ENCODE data around the gene ELF4.

Gene ELF4

DNA sequence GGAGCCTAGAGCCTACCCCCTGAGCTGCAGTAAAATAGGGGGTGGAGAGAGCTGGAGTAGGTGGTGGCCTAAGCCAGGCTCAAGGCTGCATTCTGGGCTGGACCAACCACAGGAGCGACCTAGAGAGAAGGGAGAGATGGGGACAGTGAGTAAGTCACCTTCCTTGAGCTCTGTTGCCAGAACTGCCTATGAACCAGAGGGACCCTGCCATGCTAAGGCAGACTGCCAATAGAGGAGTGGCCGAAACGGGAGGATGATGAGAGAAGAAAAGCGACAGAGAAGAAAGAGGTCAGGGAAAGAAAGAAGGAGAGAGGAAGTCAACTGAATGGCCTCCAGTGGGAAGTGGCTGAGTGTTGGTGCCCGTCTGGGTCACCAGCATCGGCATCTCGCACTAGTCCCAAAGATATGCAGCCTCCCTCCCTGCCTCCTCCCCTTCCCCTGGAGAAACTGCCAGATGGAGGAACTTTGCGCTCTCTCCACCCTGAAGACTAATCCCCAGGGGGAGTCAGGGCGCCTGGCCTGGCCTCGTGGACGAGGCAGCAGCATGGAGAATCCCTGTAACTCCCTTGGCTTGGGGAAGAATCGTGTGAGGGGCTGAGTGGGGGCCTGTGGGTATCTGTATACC lies 28.8 kb downstream of the ELF4 start:
- H3K4me1 Mint-ChIP-seq = peaks cover 63% of the 10 kb centered on the region
- H3K36me3 Mint-ChIP-seq = peaks cover 68% of the 10 kb centered on the region
- peak overlapping the region; percentile 83 for H3K27ac Mint-ChIP-seq
- H3K9me3 Mint-ChIP-seq = no peaks in the 10 kb centered on the region
- no peak for DNase-seq (ENCODE audit: low spot score in 2 of 2)
- ATAC-seq = no peak
- peak overlapping the region; percentile 62 for H3K4me3 Mint-ChIP-seq

GRCh38 chrX:130080791-130081367 lies 29.4 kb downstream of the ELF4 start:
- ATAC-seq = no peak
- Mint-ChIP-seq H3K4me3 (peak overlapping the region; percentile 62), H3K4me1 (peaks cover 56% of the 10 kb centered on the region)

DNA sequence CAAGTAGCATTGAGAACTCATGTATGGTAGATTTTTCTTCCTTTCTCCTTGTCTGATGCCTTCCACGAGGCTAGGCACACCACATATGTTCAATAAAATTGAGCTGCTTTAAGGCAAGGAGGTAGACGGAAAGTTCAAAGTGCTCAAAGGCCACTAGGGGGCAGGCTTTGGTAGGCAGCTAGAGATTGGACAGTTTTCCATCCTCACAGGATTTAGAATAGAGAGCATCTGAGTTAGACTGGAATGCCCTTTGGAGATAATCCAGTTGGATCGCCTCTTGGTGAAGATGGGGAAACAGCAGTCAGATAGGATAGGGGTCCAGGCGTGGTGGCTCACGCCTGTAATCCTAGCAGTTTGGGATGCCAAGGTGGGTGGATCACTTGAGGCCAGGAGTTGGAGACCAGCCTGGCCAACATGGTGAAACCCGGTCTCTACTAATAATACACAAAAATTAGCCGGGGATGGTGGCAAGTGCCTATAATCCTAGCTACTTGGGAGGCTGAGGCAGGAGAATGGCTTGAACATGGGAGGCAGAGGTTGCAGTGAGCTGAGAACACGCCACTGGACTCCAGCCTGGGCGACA lies 30.4 kb downstream of the ELF4 start:
- Mint-ChIP-seq H3K4me3 (no peak overlapping the region), H3K27ac (no peak overlapping the region), H3K9me3 (no peaks in the 10 kb centered on the region), H3K36me3 (peaks cover 70% of the 10 kb centered on the region), H3K4me1 (peaks cover 48% of the 10 kb centered on the region)
- DNase-seq (ENCODE audit: low spot score in 2 of 2) (peak; percentile 23 to 60), ATAC-seq (no peak)

More at GRCh38 chrX:130080791-130081367, 29.4 kb downstream of the ELF4 start:
- Mint-ChIP-seq H3K27ac (peak overlapping the region; percentile 83), H3K36me3 (peaks cover 71% of the 10 kb centered on the region), H3K9me3 (no peaks in the 10 kb centered on the region)
- no peak for DNase-seq (ENCODE audit: low spot score in 2 of 2)

DNA sequence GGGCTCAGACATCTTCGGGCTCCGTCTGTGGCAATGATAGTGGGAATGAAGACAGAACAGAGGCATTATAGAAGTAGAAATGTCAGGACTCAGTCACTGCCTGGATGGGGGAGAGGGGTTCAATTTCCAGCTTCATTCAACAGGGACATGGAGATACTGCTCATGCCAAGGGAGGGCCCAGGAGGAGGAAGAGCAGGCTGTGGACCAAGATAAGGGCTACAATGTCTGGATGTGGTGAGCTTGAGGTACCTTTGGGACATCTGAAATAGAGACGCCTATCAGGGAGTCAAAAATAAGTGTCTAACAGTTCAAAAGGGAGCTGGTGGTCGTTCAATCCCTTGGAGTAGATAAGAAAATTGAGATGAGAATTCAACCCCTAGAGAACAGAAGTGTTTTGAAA lies 34.5 kb downstream of the ELF4 start:
- ATAC-seq = no peak
- no peak for DNase-seq (ENCODE audit: low spot score in 2 of 2)
- no peak overlapping the region for H3K27ac Mint-ChIP-seq
- H3K4me1 Mint-ChIP-seq = peaks cover 9% of the 10 kb centered on the region
- H3K36me3 Mint-ChIP-seq = peaks cover 76% of the 10 kb centered on the region
- H3K9me3 Mint-ChIP-seq = no peaks in the 10 kb centered on the region
- no peak overlapping the region for H3K4me3 Mint-ChIP-seq

DNA sequence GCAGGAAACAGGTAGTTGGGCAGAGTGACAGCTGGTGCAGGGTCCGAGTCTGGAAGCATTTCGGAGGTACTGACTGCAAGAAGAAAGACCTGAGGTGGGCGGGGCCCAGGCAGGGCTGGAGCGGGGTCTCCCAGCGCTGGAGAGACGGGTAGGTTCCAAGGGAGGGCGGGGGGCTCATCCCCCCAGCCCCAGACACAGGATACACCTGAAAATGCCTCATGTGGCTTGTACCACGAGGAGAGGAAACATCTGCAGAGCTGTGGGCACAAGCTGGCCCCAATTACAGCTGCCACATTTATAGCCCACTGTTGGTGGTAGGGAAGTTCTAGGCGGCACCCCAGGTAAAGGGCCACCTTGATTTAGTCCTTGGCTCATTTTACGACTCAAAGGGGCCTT lies 38.0 kb downstream of the ELF4 start:
- Mint-ChIP-seq H3K27ac (peak overlapping the region; percentile 8), H3K9me3 (no peaks in the 10 kb centered on the region), H3K4me1 (no peaks in the 10 kb centered on the region), H3K36me3 (peaks cover 87% of the 10 kb centered on the region), H3K4me3 (no peak overlapping the region)
- ATAC-seq (no peak), DNase-seq (ENCODE audit: low spot score in 2 of 2) (no peak)

DNA sequence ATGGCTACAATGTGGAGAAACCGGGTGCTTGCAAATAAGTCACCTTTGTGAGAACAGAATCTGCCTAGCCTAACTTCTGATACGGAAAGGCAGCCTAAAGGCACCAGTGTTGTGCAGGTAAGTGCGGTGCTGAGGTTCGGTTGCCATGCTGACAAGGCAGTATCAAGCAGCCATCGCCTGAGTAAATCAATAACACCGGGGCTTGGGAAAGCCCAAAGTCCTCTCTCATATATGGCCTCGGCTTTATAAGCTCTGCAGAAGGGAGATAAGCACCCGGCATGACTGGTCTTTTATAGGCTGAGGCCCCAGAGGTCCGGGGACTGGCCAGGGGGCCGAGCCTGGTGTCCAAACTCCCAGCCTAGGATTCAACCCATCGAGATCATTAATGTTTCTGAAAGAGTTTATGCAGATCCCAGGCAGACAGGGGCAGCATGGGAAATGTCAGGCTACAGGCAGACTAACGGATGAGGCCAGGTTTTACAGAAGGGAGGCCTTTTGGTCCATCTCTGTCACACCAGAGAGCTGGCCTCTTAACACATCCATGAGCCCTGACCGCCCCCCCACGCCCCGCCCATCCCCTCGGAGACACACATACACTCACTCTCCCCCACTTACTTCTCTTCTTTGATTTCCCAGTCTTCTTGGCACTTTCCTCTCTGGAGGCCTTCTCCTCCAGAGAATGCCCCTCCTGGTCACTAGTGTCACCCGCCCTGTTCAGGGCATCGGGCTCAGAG lies 38.5 kb downstream of the ELF4 start:
- Mint-ChIP-seq H3K4me3 (no peak overlapping the region), H3K36me3 (peaks cover 91% of the 10 kb centered on the region), H3K27ac (peak overlapping the region; percentile 8), H3K4me1 (no peaks in the 10 kb centered on the region), H3K9me3 (no peaks in the 10 kb centered on the region)
- no peak for DNase-seq (ENCODE audit: low spot score in 2 of 2)
- ATAC-seq = no peak

DNA sequence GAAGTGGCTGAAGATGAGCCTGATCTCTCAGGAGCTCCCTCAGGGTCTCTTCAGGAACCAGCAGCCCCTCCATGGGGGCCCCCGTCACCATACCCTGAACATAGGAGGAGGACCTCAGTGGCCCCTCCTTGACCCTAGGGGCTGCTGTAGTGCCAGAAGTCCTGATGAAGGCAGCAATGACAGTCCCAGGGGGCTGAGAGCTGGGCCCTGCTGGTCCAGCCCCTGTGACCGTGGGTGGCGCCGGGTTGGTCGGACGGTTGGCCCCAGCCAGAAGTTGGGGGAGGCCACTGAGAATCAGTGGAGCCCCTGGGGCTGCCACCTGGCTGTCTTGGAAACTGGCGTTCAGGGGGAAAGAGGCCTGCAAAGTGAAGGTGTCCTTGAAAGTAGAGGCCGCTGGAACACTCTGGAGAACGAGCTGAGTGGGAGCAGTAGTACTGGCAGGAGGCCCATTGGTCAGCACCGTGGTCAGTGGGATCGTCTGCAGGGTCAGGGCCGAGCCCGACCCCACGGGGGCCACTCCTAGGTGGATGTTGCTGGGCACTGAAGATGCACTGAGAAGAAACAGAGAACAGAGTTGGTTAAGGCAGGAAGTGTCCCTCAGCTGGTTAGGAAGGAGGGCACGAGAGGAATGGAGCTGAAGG lies 43.2 kb downstream of the ELF4 start:
- Mint-ChIP-seq H3K4me1 (no peaks in the 10 kb centered on the region), H3K36me3 (peaks cover 76% of the 10 kb centered on the region), H3K9me3 (no peaks in the 10 kb centered on the region), H3K27ac (peak overlapping the region; percentile 26), H3K4me3 (no peak overlapping the region)
- DNase-seq (ENCODE audit: low spot score in 2 of 2) (no peak), ATAC-seq (no peak)

- peak overlapping the region; percentile 64 for H3K27ac Mint-ChIP-seq
- ATAC-seq (peak; percentile 94), DNase-seq (ENCODE audit: low spot score in 2 of 2) (peak; percentile 93)
- no peaks in the 10 kb centered on the region for H3K9me3 Mint-ChIP-seq
- H3K4me1 Mint-ChIP-seq = no peaks in the 10 kb centered on the region
- peaks cover 22% of the 10 kb centered on the region for H3K36me3 Mint-ChIP-seq
- H3K4me3 Mint-ChIP-seq = peak overlapping the region; percentile 63
Observed at GRCh38 chrX:130060122-130061069, 49.9 kb downstream of the ELF4 start.

GRCh38 chrX:130058652-130059051 lies 51.6 kb downstream of the ELF4 start:
- no peak for DNase-seq (ENCODE audit: low spot score in 2 of 2)
- Mint-ChIP-seq H3K27ac (peak overlapping the region; percentile 54), H3K36me3 (peaks cover 13% of the 10 kb centered on the region), H3K4me3 (no peak overlapping the region), H3K9me3 (no peaks in the 10 kb centered on the region), H3K4me1 (no peaks in the 10 kb centered on the region)
- ATAC-seq = no peak

DNA sequence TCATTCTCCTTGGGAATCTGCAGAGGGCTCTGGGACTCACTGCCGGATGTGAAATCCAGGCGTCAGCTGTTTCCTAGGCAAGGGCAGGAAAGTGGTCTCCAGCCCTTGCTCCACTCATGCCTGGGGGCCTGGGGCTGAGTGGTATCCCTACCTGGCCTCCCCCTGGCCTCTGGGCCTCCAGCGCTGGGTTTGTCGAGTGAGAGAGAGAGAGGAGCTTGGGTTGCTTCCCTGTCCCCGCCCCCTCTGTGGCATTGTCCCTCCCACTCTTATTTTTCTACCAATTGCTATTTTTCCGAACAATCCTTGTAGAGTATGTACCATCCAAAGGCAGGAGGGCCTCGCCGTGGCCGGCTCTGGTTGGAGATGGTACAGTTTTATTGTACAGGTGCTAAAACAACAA lies 53.1 kb downstream of the ELF4 start:
- Mint-ChIP-seq H3K27ac (no peak overlapping the region), H3K4me1 (no peaks in the 10 kb centered on the region), H3K36me3 (peaks cover 26% of the 10 kb centered on the region), H3K4me3 (no peak overlapping the region), H3K9me3 (no peaks in the 10 kb centered on the region)
- DNase-seq (ENCODE audit: low spot score in 2 of 2) (no peak), ATAC-seq (no peak)

GRCh38 chrX:130055899-130056298 lies 54.4 kb downstream of the ELF4 start:
- Mint-ChIP-seq H3K4me1 (no peaks in the 10 kb centered on the region), H3K27ac (no peak overlapping the region), H3K36me3 (peaks cover 37% of the 10 kb centered on the region), H3K9me3 (no peaks in the 10 kb centered on the region), H3K4me3 (no peak overlapping the region)
- DNase-seq (ENCODE audit: low spot score in 2 of 2) = no peak
- ATAC-seq = no peak

DNA sequence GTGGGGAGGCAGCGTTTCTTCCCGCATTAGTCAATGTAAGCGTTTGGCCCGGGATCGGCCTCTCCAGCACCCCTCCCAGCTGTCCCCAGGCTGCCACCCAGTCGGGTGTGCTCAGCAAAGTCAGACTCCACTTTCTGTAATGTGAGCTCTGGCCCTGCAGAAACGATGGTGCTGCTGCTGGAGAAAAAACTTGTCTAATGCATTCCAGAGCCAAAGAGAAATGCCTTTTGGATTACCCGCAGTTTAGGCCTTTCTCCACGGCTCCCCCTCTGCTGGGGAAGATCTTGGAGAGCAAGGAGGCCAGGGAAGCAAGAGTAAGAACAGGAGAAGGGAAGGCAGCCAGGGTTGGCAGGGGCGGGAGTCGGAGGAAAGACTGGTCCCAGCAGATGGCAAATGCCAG lies 55.2 kb downstream of the ELF4 start:
- DNase-seq (ENCODE audit: low spot score in 2 of 2) (no peak), ATAC-seq (no peak)
- H3K4me1 Mint-ChIP-seq = no peaks in the 10 kb centered on the region
- H3K36me3 Mint-ChIP-seq = peaks cover 45% of the 10 kb centered on the region
- H3K9me3 Mint-ChIP-seq = no peaks in the 10 kb centered on the region
- H3K27ac Mint-ChIP-seq = no peak overlapping the region
- no peak overlapping the region for H3K4me3 Mint-ChIP-seq

- Mint-ChIP-seq H3K36me3 (peaks cover 54% of the 10 kb centered on the region), H3K4me1 (no peaks in the 10 kb centered on the region), H3K27ac (no peak overlapping the region), H3K4me3 (no peak overlapping the region), H3K9me3 (no peaks in the 10 kb centered on the region)
- DNase-seq (ENCODE audit: low spot score in 2 of 2) = no peak
- ATAC-seq = no peak
Observed at GRCh38 chrX:130053236-130053635, 57.1 kb downstream of the ELF4 start.

GRCh38 chrX:130051176-130051845 lies 59.0 kb downstream of the ELF4 start:
- Mint-ChIP-seq H3K27ac (no peak overlapping the region), H3K9me3 (no peaks in the 10 kb centered on the region), H3K36me3 (peaks cover 65% of the 10 kb centered on the region), H3K4me3 (no peak overlapping the region), H3K4me1 (no peaks in the 10 kb centered on the region)
- DNase-seq (ENCODE audit: low spot score in 2 of 2) = no peak
- ATAC-seq = no peak

All from stimulated activated effector memory CD8-positive, alpha-beta T cell treated with anti-CD3 and anti-CD28 coated beads, Interleukin-12 subunit alpha, Interleukin-12 subunit beta, amount 100 ng/mL, for 72 hours (primary cell).